ENCODE data around the gene NEO1. TPM values are rescaled to one million over a fixed set of nuclear protein-coding genes. Genes with fewer than 3 reads are reported as not detected.

The NEO1 gene
- total RNA-seq, 1 experiment from 2014 or later: 41.8 TPM

GRCh38 chr15:73308305-73308704, 256.0 kb downstream of the NEO1 start:
- Histone ChIP-seq H3K9ac (ENCODE audit: extremely low read depth, insufficient read length, low read length) (no peak overlapping the region), H3K18ac (ENCODE audit: insufficient read length, low read depth, low read length) (no peak overlapping the region), H4K20me1 (ENCODE audit: control insufficient read depth, insufficient read depth, insufficient read length) (no peaks in the 10 kb centered on the region), H3K79me1 (ENCODE audit: insufficient read depth, low read depth, low read length, poor library complexity, severe bottlenecking) (no peaks in the 10 kb centered on the region), H2BK15ac (ENCODE audit: low read depth, low read length) (no peak overlapping the region), H3K4ac (ENCODE audit: low read depth, low read length) (no peak overlapping the region), H4K91ac (ENCODE audit: insufficient read length, low read depth, low read length) (no peak overlapping the region), H3K14ac (ENCODE audit: insufficient read depth, low read length) (no peak overlapping the region), H3K56ac (ENCODE audit: insufficient read length, low read depth, low read length) (no peak overlapping the region), H3T11ph (ENCODE audit: low read length) (no peak overlapping the region), H2BK5ac (ENCODE audit: insufficient read length, low read length) (no peak overlapping the region), H2AK5ac (ENCODE audit: insufficient read length, low read length) (no peak overlapping the region), H2BK120ac (ENCODE audit: low read depth, low read length, poor library complexity, severe bottlenecking) (no peak overlapping the region), H3K4me2 (ENCODE audit: insufficient read depth, insufficient read length, low read length) (no peak overlapping the region), H3K27ac (ENCODE audit: insufficient read length, low read depth, low read length) (no peak overlapping the region), H4K8ac (replicated peaks; ENCODE audit: insufficient read length, low read depth, low read length) (no peak overlapping the region), H3K27me3 (ENCODE audit: insufficient read depth, low read length) (no peaks in the 10 kb centered on the region), H4K5ac (ENCODE audit: insufficient read length, low read depth, low read length) (no peak overlapping the region), H3K9me3 (ENCODE audit: control insufficient read depth, low read depth, low read length) (no peaks in the 10 kb centered on the region), H2AFZ (ENCODE audit: low read length) (no peak overlapping the region), H3K4me1 (ENCODE audit: insufficient read depth, low read length) (no peaks in the 10 kb centered on the region), H2BK12ac (ENCODE audit: insufficient read length, low read depth, low read length) (no peak overlapping the region), H3K79me2 (ENCODE audit: insufficient read depth, low read length) (no peaks in the 10 kb centered on the region), H2BK20ac (ENCODE audit: low read depth, low read length, poor library complexity, severe bottlenecking) (no peak overlapping the region), H3K23me2 (ENCODE audit: insufficient read length, low read depth, low read length, poor library complexity, severe bottlenecking) (no peaks in the 10 kb centered on the region), H3K23ac (ENCODE audit: insufficient read length, low read depth, low read length) (no peak overlapping the region)
- Mint-ChIP-seq H3K27ac (peak overlapping the region in 1 of 3 experiments; percentile 36; a peak in 1 of 7 replicates), H3K36me3 (ENCODE audit: insufficient read depth in 1 of 3, low read depth in 3 of 3) (peaks cover 4 to 6% (median 5%) of the 10 kb centered on the region in 3 experiments; a peak in 4 of 7 replicates), H3K4me3 (no peak overlapping the region), H3K27me3 (ENCODE audit: low read depth) (no peaks in the 10 kb centered on the region), H3K4me1 (peaks cover 4% of the 10 kb centered on the region in 2 experiments; a peak in 3 of 4 replicates), H3K9me3 (no peaks in the 10 kb centered on the region)
- no CpG with 5 or more reads among the region's 8 CpGs for WGBS (ENCODE audit: extremely low coverage, insufficient read length, low lambda C conversion rate)
- TF ChIP-seq CTCF (conservative IDR thresholded peaks at IDR 0.05): no peak
- DNase-seq: no peak

Measured in H9 (cell line).